ENCODE data around the gene ADGRG1.

GRCh38 chr16:57601801-57602478 lies 26.5 kb upstream of the ADGRG1 start:
- TF ChIP-seq, protein P1, sequence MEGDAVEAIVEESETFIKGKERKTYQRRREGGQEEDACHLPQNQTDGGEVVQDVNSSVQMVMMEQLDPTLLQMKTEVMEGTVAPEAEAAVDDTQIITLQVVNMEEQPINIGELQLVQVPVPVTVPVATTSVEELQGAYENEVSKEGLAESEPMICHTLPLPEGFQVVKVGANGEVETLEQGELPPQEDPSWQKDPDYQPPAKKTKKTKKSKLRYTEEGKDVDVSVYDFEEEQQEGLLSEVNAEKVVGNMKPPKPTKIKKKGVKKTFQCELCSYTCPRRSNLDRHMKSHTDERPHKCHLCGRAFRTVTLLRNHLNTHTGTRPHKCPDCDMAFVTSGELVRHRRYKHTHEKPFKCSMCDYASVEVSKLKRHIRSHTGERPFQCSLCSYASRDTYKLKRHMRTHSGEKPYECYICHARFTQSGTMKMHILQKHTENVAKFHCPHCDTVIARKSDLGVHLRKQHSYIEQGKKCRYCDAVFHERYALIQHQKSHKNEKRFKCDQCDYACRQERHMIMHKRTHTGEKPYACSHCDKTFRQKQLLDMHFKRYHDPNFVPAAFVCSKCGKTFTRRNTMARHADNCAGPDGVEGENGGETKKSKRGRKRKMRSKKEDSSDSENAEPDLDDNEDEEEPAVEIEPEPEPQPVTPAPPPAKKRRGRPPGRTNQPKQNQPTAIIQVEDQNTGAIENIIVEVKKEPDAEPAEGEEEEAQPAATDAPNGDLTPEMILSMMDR (IDR thresholded peaks at IDR 0.05) = no peak
- TF ChIP-seq POLR2A (IDR thresholded peaks at IDR 0.05) = no peak
